Measurements from ENCODE around the gene CUBN. TPM values are rescaled to one million over a fixed set of nuclear protein-coding genes. Genes with fewer than 3 reads are reported as not detected.

The CUBN gene
- total RNA-seq, 1 experiment from 2014 or later: 0.46 TPM

DNA sequence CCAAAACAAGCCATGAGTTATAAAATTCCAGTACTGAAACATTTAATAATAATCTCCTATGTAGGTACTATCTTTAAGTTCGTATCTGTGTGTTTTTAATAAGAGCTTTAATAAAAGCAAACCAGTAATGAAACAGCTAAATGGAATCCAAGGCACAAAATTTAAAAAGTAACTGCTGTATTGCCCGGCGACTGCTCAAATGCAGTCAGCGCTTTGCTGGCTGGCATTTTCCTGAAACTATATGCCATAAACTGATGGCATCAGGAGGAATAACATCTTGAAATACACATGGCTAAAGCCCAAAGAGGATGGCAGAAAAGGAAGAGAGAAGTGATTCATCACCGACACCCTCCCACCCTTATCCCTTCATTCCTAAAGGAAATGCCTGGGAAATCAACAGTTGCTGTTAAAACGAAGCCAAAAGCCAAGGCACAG is 133.1 kb downstream of the CUBN start:
- peaks cover 14% of the 10 kb centered on the region for H3K4me1 Mint-ChIP-seq
- ChIA-PET CTCF (interaction anchor here (1.0 kb wide), 1 partner anchor 8 kb away, joined by 4 read pairs; no protein-coding TSS in a partner anchor), POLR2A (interaction anchor here (0.7 kb wide), 1 partner anchor 404 kb away, joined by 3 read pairs; no protein-coding TSS in a partner anchor)
- DNase-seq (ENCODE audit: low spot score) (no peak), ATAC-seq (no peak)
- no peak overlapping the region for H3K27ac Mint-ChIP-seq
- peaks cover 13% of the 10 kb centered on the region for H3K9me3 Mint-ChIP-seq
- H3K4me3 Mint-ChIP-seq: no peak overlapping the region
- TF ChIP-seq HMGA2 (CRISPR knock-in tag; IDR thresholded peaks at IDR 0.05): no peak
- TF ChIP-seq NFATC4 (CRISPR knock-in tag; IDR thresholded peaks at IDR 0.05): no peak
- TF ChIP-seq ZNF121 (CRISPR knock-in tag; IDR thresholded peaks at IDR 0.05): no peak
- TF ChIP-seq NFE2L1 (CRISPR knock-in tag; IDR thresholded peaks at IDR 0.05): no peak
- TF ChIP-seq, protein P1, sequence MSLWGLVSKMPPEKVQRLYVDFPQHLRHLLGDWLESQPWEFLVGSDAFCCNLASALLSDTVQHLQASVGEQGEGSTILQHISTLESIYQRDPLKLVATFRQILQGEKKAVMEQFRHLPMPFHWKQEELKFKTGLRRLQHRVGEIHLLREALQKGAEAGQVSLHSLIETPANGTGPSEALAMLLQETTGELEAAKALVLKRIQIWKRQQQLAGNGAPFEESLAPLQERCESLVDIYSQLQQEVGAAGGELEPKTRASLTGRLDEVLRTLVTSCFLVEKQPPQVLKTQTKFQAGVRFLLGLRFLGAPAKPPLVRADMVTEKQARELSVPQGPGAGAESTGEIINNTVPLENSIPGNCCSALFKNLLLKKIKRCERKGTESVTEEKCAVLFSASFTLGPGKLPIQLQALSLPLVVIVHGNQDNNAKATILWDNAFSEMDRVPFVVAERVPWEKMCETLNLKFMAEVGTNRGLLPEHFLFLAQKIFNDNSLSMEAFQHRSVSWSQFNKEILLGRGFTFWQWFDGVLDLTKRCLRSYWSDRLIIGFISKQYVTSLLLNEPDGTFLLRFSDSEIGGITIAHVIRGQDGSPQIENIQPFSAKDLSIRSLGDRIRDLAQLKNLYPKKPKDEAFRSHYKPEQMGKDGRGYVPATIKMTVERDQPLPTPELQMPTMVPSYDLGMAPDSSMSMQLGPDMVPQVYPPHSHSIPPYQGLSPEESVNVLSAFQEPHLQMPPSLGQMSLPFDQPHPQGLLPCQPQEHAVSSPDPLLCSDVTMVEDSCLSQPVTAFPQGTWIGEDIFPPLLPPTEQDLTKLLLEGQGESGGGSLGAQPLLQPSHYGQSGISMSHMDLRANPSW (CRISPR knock-in tag; conservative IDR thresholded peaks at IDR 0.05; ENCODE audit: low read depth): no peak
- TF ChIP-seq NR2C2 (CRISPR knock-in tag; IDR thresholded peaks at IDR 0.05): no peak
- TF ChIP-seq SMAD3 (CRISPR knock-in tag; IDR thresholded peaks at IDR 0.05; ENCODE audit: borderline replicate concordance): no peak
- no peak for TF ChIP-seq ZNF396 (CRISPR knock-in tag; IDR thresholded peaks at IDR 0.05; ENCODE audit: borderline replicate concordance)
- TF ChIP-seq, protein P2, sequence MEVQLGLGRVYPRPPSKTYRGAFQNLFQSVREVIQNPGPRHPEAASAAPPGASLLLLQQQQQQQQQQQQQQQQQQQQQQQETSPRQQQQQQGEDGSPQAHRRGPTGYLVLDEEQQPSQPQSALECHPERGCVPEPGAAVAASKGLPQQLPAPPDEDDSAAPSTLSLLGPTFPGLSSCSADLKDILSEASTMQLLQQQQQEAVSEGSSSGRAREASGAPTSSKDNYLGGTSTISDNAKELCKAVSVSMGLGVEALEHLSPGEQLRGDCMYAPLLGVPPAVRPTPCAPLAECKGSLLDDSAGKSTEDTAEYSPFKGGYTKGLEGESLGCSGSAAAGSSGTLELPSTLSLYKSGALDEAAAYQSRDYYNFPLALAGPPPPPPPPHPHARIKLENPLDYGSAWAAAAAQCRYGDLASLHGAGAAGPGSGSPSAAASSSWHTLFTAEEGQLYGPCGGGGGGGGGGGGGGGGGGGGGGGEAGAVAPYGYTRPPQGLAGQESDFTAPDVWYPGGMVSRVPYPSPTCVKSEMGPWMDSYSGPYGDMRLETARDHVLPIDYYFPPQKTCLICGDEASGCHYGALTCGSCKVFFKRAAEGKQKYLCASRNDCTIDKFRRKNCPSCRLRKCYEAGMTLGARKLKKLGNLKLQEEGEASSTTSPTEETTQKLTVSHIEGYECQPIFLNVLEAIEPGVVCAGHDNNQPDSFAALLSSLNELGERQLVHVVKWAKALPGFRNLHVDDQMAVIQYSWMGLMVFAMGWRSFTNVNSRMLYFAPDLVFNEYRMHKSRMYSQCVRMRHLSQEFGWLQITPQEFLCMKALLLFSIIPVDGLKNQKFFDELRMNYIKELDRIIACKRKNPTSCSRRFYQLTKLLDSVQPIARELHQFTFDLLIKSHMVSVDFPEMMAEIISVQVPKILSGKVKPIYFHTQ (CRISPR knock-in tag; IDR thresholded peaks at IDR 0.05): no peak
- TF ChIP-seq SP1 (CRISPR knock-in tag; conservative IDR thresholded peaks at IDR 0.05): no peak
- TF ChIP-seq, protein P3, sequence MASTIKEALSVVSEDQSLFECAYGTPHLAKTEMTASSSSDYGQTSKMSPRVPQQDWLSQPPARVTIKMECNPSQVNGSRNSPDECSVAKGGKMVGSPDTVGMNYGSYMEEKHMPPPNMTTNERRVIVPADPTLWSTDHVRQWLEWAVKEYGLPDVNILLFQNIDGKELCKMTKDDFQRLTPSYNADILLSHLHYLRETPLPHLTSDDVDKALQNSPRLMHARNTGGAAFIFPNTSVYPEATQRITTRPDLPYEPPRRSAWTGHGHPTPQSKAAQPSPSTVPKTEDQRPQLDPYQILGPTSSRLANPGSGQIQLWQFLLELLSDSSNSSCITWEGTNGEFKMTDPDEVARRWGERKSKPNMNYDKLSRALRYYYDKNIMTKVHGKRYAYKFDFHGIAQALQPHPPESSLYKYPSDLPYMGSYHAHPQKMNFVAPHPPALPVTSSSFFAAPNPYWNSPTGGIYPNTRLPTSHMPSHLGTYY (CRISPR knock-in tag; IDR thresholded peaks at IDR 0.05): no peak
- no peak for TF ChIP-seq GRHL2 (CRISPR knock-in tag; IDR thresholded peaks at IDR 0.05; ENCODE audit: insufficient replicate concordance, severe bottlenecking)
- H3K27me3 Mint-ChIP-seq (ENCODE audit: low read depth): no peaks in the 10 kb centered on the region
- H3K36me3 Mint-ChIP-seq: no peaks in the 10 kb centered on the region

DNA sequence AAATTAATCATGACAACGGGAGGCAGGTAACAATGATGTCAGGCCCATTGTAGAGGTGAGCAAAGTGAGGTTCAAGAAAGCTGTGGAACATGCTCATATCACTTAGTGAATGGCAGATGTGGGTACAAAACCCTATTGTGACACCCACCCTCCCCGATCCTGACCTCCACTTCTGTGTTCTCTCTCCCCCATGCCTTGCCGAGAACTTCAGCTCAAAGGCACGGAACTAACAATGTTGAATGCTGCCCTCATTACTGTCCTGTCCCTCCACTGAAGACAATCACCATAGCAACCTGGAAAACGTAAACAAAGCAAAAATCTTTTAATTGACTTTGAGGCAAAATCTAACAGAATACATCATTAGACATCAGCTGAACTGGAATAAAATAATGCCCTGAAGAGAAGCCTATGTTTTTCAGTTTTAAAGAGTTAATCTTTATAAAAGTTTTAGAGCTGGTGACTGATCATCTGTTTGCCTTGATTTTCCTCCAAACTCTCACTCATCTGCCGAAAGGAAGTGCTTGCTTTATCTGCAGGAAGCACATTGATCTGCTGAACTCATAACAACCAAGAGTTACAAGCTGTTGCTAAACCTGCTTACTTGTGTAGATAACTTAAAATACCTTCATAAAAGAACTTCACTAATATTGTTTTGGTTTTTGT is 133.6 kb downstream of the CUBN start:
- peaks cover 11% of the 10 kb centered on the region for H3K9me3 Mint-ChIP-seq
- ChIA-PET CTCF (interaction anchor here (1.0 kb wide), 1 partner anchor 9 kb away, joined by 4 read pairs; no protein-coding TSS in a partner anchor), POLR2A (interaction anchor here (0.6 kb wide), 1 partner anchor 740 kb away, joined by 7 read pairs; no protein-coding TSS in a partner anchor)
- no peaks in the 10 kb centered on the region for H3K36me3 Mint-ChIP-seq
- H3K4me1 Mint-ChIP-seq: peaks cover 14% of the 10 kb centered on the region
- DNase-seq (ENCODE audit: low spot score): no peak
- TF ChIP-seq HMGA2 (CRISPR knock-in tag; IDR thresholded peaks at IDR 0.05): 0 out of 2 replicates have a peak, but pooled peaks have one; percentile 16
- TF ChIP-seq, protein P4, sequence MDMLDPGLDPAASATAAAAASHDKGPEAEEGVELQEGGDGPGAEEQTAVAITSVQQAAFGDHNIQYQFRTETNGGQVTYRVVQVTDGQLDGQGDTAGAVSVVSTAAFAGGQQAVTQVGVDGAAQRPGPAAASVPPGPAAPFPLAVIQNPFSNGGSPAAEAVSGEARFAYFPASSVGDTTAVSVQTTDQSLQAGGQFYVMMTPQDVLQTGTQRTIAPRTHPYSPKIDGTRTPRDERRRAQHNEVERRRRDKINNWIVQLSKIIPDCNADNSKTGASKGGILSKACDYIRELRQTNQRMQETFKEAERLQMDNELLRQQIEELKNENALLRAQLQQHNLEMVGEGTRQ (CRISPR knock-in tag; IDR thresholded peaks at IDR 0.05): no peak
- 0 out of 2 replicates have a peak, but pooled peaks have one; percentile 12 for TF ChIP-seq GTF2I (CRISPR knock-in tag; conservative IDR thresholded peaks at IDR 0.05)
- peak overlapping the region; percentile 20; the same call in 1 of the 2 replicates for H3K27ac Mint-ChIP-seq
- no peak overlapping the region for H3K4me3 Mint-ChIP-seq
- ATAC-seq: peak; percentile 38; the same call in 1 of the 2 replicates
- no peaks in the 10 kb centered on the region for H3K27me3 Mint-ChIP-seq (ENCODE audit: low read depth)

Measured in WTC11 (cell line).